ENCODE measurements around the gene NPDC1.

DNA sequence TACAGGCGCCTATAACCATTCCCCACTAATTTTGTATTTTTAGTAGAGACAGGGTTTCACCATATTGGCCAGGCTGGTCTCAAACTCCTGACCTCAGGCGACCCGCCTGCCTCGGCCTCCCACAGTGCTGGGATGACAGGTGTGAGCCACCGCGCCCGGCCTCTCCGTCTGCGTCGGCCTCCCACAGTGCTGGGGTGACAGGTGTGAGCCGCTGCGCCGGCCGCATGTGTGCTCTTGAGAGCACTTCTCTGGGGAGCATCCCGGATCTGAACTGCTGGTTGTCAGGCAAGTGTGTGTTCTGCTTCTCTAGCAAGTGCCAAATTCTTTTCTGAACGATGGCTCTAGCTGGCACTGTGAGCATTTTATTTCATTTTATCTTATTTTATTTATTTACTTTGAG, 11.6 kb upstream of the NPDC1 start:
- no peak for TF ChIP-seq POLR2A (IDR thresholded peaks at IDR 0.05; ENCODE audit: low read depth, low read length)
- TF ChIP-seq POLR2AphosphoS5 (IDR thresholded peaks at IDR 0.05; ENCODE audit: low read depth, low read length), result no peak
